Measurements from ENCODE around the gene MDM4. TPM values are rescaled to one million over a fixed set of nuclear protein-coding genes. Genes with fewer than 3 reads are reported as not detected.

Gene MDM4
- total and polyA plus RNA-seq, 2 donors (not counting 3 experiments of a cell fraction or from before 2014, with no cell fraction given) = 11.7 to 67.0 TPM

DNA sequence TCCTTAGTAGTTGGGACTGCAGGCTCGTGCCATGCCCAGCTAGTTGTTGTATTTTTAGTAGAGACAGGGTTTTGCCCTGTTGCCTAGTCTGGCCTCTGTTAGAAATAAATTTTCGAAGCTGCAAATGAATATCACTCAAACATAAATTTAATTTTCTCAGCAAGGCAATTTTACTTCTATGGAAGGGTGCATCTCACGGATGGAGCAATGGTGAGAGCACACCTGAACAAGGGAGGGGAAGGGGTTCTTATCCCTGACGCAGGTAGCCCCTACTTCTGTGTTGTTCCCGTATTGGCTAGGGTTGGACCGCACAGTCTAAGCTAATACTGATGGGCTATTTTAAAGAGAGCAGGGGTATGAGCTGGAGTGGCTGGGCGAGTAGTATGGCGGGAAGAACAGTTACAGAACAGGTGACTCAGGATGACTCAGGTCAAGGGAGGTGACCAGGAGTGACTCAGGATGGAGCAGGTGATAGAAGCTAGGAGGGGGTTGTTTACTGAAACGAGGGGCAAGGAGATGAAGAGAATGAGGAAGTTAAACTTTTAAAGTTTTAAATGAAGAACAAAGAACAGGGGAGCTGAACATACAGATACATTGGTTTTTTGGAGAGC is 7.5 kb downstream of the MDM4 start:
- ChIA-PET POLR2A (interaction anchor here (0.6 kb wide), 1 partner anchor 564 kb away, joined by 8 read pairs; no protein-coding TSS in a partner anchor), CTCF (interaction anchor here (1.0 kb wide), 1 partner anchor 125 kb away, joined by 3 read pairs; no protein-coding TSS in a partner anchor)
- Histone ChIP-seq H3K4me1 (ENCODE audit: control insufficient read depth, extremely low read depth, insufficient read depth, low read length) (no peaks in the 10 kb centered on the region), H3K79me2 (ENCODE audit: control insufficient read depth, insufficient read depth, low read length) (peaks cover 57% of the 10 kb centered on the region), H3K36me3 (ENCODE audit: control insufficient read depth in 2 of 2, extremely low read depth in 1 of 2, insufficient read depth in 2 of 2, low read length in 2 of 2) (peaks cover 3 to 15% of the 10 kb centered on the region in 2 experiments), H3K4me2 (ENCODE audit: insufficient read depth, low read length) (no peak overlapping the region), H3K9me1 (replicated peaks; ENCODE audit: control insufficient read depth, extremely low read depth, insufficient read depth, low read length) (no peaks in the 10 kb centered on the region), H2AFZ (ENCODE audit: low read depth, low read length) (no peak overlapping the region), H3K9ac (replicated peaks; ENCODE audit: extremely low read depth, insufficient read depth, low read length) (no peak overlapping the region), H3K27ac (ENCODE audit: insufficient read depth, low read depth, low read length) (no peak overlapping the region), H3K27me3 (ENCODE audit: control insufficient read depth in 2 of 2, insufficient read depth in 2 of 2, low read length in 2 of 2) (no peaks in the 10 kb centered on the region), H4K20me1 (replicated peaks; ENCODE audit: control insufficient read depth, extremely low read depth, insufficient read depth, low read length) (no peaks in the 10 kb centered on the region), H3K9me3 (replicated peaks; ENCODE audit: control insufficient read depth, insufficient read depth, low read length) (no peaks in the 10 kb centered on the region), H3K4me3 (replicated peaks in 1 of 3; ENCODE audit: insufficient read depth in 1 of 3, low read depth in 1 of 3, low read length in 3 of 3) (no peak overlapping the region)
- intact Hi-C loops (cut with micrococcal nuclease) = no loop called here
- BruUV-seq (replicated peaks) = no TSS peak
- FAIRE-seq (no peak), DNase-seq (ENCODE audit: low read depth, low spot score) (no peak)
- no peak for TF ChIP-seq GATA2 (IDR thresholded peaks at IDR 0.05; ENCODE audit: insufficient read depth, insufficient read length, low read depth, low read length)
- TF ChIP-seq POLR2A (IDR thresholded peaks at IDR 0.05; ENCODE audit: low read depth, low read length) = no peak
- TF ChIP-seq EZH2 (IDR thresholded peaks at IDR 0.05; ENCODE audit: borderline replicate concordance, low read depth, low read length, severe bottlenecking) = no peak
- no peak for TF ChIP-seq FOS (IDR thresholded peaks at IDR 0.05; ENCODE audit: borderline replicate concordance, insufficient read depth, low read length)
- TF ChIP-seq MYC (IDR thresholded peaks at IDR 0.05; ENCODE audit: low read depth, low read length) = no peak
- TF ChIP-seq, protein P1, sequence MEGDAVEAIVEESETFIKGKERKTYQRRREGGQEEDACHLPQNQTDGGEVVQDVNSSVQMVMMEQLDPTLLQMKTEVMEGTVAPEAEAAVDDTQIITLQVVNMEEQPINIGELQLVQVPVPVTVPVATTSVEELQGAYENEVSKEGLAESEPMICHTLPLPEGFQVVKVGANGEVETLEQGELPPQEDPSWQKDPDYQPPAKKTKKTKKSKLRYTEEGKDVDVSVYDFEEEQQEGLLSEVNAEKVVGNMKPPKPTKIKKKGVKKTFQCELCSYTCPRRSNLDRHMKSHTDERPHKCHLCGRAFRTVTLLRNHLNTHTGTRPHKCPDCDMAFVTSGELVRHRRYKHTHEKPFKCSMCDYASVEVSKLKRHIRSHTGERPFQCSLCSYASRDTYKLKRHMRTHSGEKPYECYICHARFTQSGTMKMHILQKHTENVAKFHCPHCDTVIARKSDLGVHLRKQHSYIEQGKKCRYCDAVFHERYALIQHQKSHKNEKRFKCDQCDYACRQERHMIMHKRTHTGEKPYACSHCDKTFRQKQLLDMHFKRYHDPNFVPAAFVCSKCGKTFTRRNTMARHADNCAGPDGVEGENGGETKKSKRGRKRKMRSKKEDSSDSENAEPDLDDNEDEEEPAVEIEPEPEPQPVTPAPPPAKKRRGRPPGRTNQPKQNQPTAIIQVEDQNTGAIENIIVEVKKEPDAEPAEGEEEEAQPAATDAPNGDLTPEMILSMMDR (IDR thresholded peaks at IDR 0.05; ENCODE audit: extremely low read depth in 1 of 2, insufficient read depth in 1 of 2, low read depth in 1 of 2, low read length in 2 of 2) = no peak
- no peak for TF ChIP-seq POLR2AphosphoS5 (IDR thresholded peaks at IDR 0.05; ENCODE audit: insufficient read depth, low read depth, low read length)
- TF ChIP-seq, protein P2, sequence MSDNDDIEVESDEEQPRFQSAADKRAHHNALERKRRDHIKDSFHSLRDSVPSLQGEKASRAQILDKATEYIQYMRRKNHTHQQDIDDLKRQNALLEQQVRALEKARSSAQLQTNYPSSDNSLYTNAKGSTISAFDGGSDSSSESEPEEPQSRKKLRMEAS (IDR thresholded peaks at IDR 0.05; ENCODE audit: insufficient read depth, insufficient read length) = no peak
- no peak for TF ChIP-seq JUN (IDR thresholded peaks at IDR 0.05; ENCODE audit: borderline replicate concordance, insufficient read depth, insufficient read length, low read depth)
- dilution Hi-C loops (cut with MboI; ENCODE audit: extremely low pct_ligation_motif_present, low sequenced_read_pairs) = no loop called here

Data from endothelial cell of umbilical vein (primary cell).